Panc1 (cell line): ENCODE results near the gene CNBP. TPM values are rescaled to one million over a fixed set of nuclear protein-coding genes. Genes with fewer than 3 reads are reported as not detected.

Source experiments
- ATAC-seq: fragments of 200-7000 bp; cut with Tn5 transposase; 2 replicates; pipeline ENCODE4 v1.9.1; 2020; ENCODE audit warnings: mild to moderate bottlenecking, moderate library complexity
- BruUV-seq: library from RNA; stranded (reverse); fragments of 400-500 nt; replicated peaks from 2 replicates; lab custom pipeline; 2021; lab: Mats Ljungman, UMichigan
- CTCF ChIA-PET: fragments of 300-600 bp; sonication (Branson Sonifier 250); formaldehyde crosslinking; loops from one replicate; lab custom pipeline; 2022; ENCODE audit warnings: antibody characterized with exemption; lab: Charles Lee
- POLR2A ChIA-PET: fragments of 300-600 bp; sonication (Branson Sonifier 250); formaldehyde crosslinking; loops from one replicate; lab custom pipeline; 2022; ENCODE audit warnings: antibody characterized with exemption; lab: Charles Lee
- DNase-seq: peaks from one replicate; pipeline ENCODE4 v3.0.0-alpha.2; 2010; ENCODE audit warnings: low read depth, low spot score
- H3K27ac ChIP-seq: 2 replicates; pipeline ENCODE4 v1.5.1; 2011; ENCODE audit warnings: mild to moderate bottlenecking, low read length, inconsistent platforms
- H3K27me3 ChIP-seq: fragments of 200-500 bp; sonication (Bioruptor generic); 2 replicates; pipeline ENCODE4 v1.6.0; 2014; ENCODE audit warnings: low read length, inconsistent platforms; ENCODE audit not compliant: control insufficient read depth, insufficient read depth
- H3K36me3 ChIP-seq: fragments of 200-500 bp; sonication (Bioruptor generic); 2 replicates; pipeline ENCODE4 v1.5.1; 2014; ENCODE audit warnings: inconsistent platforms, mild to moderate bottlenecking, low read length, moderate library complexity; ENCODE audit not compliant: control insufficient read depth, insufficient read depth
- H3K4me1 ChIP-seq: 2 replicates; pipeline ENCODE4 v1.5.1; 2011; ENCODE audit warnings: inconsistent platforms, mild to moderate bottlenecking, low read length, moderate library complexity; ENCODE audit not compliant: control insufficient read depth, insufficient read depth
- H3K4me3 ChIP-seq, 2 experiments: 2 replicates each; pipeline ENCODE4 v1.5.1; 2011 to 2012; ENCODE audit warnings: low read depth in 2 of 2, low read length in 2 of 2, mild to moderate bottlenecking in 2 of 2, inconsistent platforms in 1 of 2, moderate library complexity in 1 of 2
- H3K9me3 ChIP-seq: fragments of 200-500 bp; sonication (Bioruptor generic); 2 replicates; pipeline ENCODE4 v1.5.1; 2014; ENCODE audit warnings: low read depth, mild to moderate bottlenecking, inconsistent platforms, low read length, moderate library complexity; ENCODE audit not compliant: control insufficient read depth, insufficient read depth
- POLR2AphosphoS5 ChIP-seq: IDR thresholded peaks from 2 replicates; pipeline ENCODE4 v1.6.1; 2012; ENCODE audit warnings: mild to moderate bottlenecking, low read depth, low read length, moderate library complexity
- SIN3A ChIP-seq: IDR thresholded peaks from 2 replicates; pipeline ENCODE4 v1.6.1; 2012; ENCODE audit warnings: low read depth, mild to moderate bottlenecking, low read length, moderate library complexity, borderline replicate concordance; ENCODE audit not compliant: insufficient read depth
- TCF7L2 ChIP-seq: IDR thresholded peaks from 2 replicates; pipeline ENCODE4 v1.6.1; 2011; ENCODE audit warnings: mild to moderate bottlenecking, low read depth, low read length, inconsistent platforms
- in situ Hi-C: cut with HindIII; loops from 2 replicates; pipeline ENCODE4 v1.10.0; 2016; ENCODE audit warnings: low sequenced_read_pairs, low pct_unique_long_range_greater_than_20kb
- intact Hi-C: fragments of 100-400 bp; cut with micrococcal nuclease; formaldehyde crosslinking; loops from one replicate; pipeline ENCODE4 v1.10.0; 2022; ENCODE audit not compliant: unreplicated experiment
- total RNA-seq: library from RNA; stranded (reverse); gene quantifications from one replicate; pipeline ENCODE4 v1.2.1, GENCODE V29; 2021; ENCODE audit not compliant: unreplicated experiment
- TF ChIP-seq, protein P1 (sequence below), 2 experiments: IDR thresholded peaks; 2 replicates each; pipeline ENCODE4 v1.6.1; 2011 to 2012; ENCODE audit warnings: low read depth in 2 of 2, control low read depth in 1 of 2, low read length in 1 of 2, mild to moderate bottlenecking in 1 of 2, moderate library complexity in 1 of 2; ENCODE audit not compliant: insufficient read depth in 1 of 2
- TF ChIP-seq, protein P2 (sequence below): fragments of 450-650 bp; IDR thresholded peaks from 2 replicates; pipeline ENCODE4 v1.5.1; 2017; ENCODE audit warnings: mild to moderate bottlenecking

Gene CNBP
- total RNA-seq, 1 experiment from 2014 or later: 355 TPM

- TF ChIP-seq, protein P1, sequence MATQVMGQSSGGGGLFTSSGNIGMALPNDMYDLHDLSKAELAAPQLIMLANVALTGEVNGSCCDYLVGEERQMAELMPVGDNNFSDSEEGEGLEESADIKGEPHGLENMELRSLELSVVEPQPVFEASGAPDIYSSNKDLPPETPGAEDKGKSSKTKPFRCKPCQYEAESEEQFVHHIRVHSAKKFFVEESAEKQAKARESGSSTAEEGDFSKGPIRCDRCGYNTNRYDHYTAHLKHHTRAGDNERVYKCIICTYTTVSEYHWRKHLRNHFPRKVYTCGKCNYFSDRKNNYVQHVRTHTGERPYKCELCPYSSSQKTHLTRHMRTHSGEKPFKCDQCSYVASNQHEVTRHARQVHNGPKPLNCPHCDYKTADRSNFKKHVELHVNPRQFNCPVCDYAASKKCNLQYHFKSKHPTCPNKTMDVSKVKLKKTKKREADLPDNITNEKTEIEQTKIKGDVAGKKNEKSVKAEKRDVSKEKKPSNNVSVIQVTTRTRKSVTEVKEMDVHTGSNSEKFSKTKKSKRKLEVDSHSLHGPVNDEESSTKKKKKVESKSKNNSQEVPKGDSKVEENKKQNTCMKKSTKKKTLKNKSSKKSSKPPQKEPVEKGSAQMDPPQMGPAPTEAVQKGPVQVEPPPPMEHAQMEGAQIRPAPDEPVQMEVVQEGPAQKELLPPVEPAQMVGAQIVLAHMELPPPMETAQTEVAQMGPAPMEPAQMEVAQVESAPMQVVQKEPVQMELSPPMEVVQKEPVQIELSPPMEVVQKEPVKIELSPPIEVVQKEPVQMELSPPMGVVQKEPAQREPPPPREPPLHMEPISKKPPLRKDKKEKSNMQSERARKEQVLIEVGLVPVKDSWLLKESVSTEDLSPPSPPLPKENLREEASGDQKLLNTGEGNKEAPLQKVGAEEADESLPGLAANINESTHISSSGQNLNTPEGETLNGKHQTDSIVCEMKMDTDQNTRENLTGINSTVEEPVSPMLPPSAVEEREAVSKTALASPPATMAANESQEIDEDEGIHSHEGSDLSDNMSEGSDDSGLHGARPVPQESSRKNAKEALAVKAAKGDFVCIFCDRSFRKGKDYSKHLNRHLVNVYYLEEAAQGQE (IDR thresholded peaks at IDR 0.05; ENCODE audit: insufficient read depth in 1 of 2, low read depth in 2 of 2, low read length in 1 of 2): no peak
- TF ChIP-seq POLR2AphosphoS5: no peak
- no peak for TF ChIP-seq TCF7L2
- no peak for TF ChIP-seq SIN3A
- TF ChIP-seq, protein P2, sequence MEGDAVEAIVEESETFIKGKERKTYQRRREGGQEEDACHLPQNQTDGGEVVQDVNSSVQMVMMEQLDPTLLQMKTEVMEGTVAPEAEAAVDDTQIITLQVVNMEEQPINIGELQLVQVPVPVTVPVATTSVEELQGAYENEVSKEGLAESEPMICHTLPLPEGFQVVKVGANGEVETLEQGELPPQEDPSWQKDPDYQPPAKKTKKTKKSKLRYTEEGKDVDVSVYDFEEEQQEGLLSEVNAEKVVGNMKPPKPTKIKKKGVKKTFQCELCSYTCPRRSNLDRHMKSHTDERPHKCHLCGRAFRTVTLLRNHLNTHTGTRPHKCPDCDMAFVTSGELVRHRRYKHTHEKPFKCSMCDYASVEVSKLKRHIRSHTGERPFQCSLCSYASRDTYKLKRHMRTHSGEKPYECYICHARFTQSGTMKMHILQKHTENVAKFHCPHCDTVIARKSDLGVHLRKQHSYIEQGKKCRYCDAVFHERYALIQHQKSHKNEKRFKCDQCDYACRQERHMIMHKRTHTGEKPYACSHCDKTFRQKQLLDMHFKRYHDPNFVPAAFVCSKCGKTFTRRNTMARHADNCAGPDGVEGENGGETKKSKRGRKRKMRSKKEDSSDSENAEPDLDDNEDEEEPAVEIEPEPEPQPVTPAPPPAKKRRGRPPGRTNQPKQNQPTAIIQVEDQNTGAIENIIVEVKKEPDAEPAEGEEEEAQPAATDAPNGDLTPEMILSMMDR: no peak
- DNase-seq: no peak
- Histone ChIP-seq H3K4me3 (peak overlapping the region in 1 of 2 experiments; percentile 76; a peak in 2 of 4 replicates), H3K4me1 (peaks cover 21% of the 10 kb centered on the region), H3K27ac (peak overlapping the region; percentile 26), H3K9me3 (no peaks in the 10 kb centered on the region), H3K27me3 (no peaks in the 10 kb centered on the region), H3K36me3 (no peaks in the 10 kb centered on the region; the same call in 1 of the 2 replicates)
- in situ Hi-C loops (loop anchor here (10.0 kb wide), 1 partner anchor 128 kb away; the partner anchor contains the start of gene CFAP92), intact Hi-C loops (no loop called here)
- BruUV-seq: no TSS peak
- no peak for ATAC-seq
- POLR2A ChIA-PET: interaction anchor here (0.6 to 0.7 kb wide), 2 partner anchors 127 to 506 kb away, joined by 4 to 7 read pairs; no protein-coding TSS in a partner anchor
- CTCF ChIA-PET: interaction anchor here (0.6 to 0.8 kb wide), 3 partner anchors 40 to 71 kb away, joined by 4 to 5 read pairs (median 5); no protein-coding TSS in a partner anchor
Observed at GRCh38 chr3:129122412-129123011, 61.2 kb downstream of the CNBP start.

GRCh38 chr3:129121792-129122411 is 61.8 kb downstream of the CNBP start, which contains the start of gene RAB43:
Gene RAB43, minus strand, starts transcription at chr3:129121804. Its CDS starts 315 bp downstream, at chr3:129121489.
- peak; percentile 83 for ATAC-seq
- BruUV-seq: no TSS peak
- Histone ChIP-seq H3K9me3 (no peaks in the 10 kb centered on the region), H3K27ac (peak within 1 kb of the TSS; percentile 91), H3K4me3 (peak within 1 kb of the TSS; percentile 76 to 81), H3K4me1 (peaks cover 27% of the 10 kb centered on the region), H3K27me3 (no peaks in the 10 kb centered on the region), H3K36me3 (no peaks in the 10 kb centered on the region; the same call in 1 of the 2 replicates)
- in situ Hi-C loops: loop anchor here (10.0 kb wide), 1 partner anchor 127 kb away; the partner anchor contains the start of gene CFAP92
- no peak for DNase-seq
- intact Hi-C loops: no loop called here
- POLR2A ChIA-PET: interaction anchor here (0.6 to 0.7 kb wide), 6 partner anchors 9 to 505 kb away, joined by 3 to 7 read pairs (median 3); no protein-coding TSS in a partner anchor
- TF ChIP-seq, protein P1 (IDR thresholded peaks at IDR 0.05; ENCODE audit: insufficient read depth in 1 of 2, low read depth in 2 of 2, low read length in 1 of 2): no peak
- TF ChIP-seq SIN3A (no peak), TCF7L2 (no peak), POLR2AphosphoS5 (no peak)
- TF ChIP-seq, protein P2: no peak
- CTCF ChIA-PET: interaction anchor here (0.5 to 1.3 kb wide), 7 partner anchors 40 to 262 kb away, joined by 3 to 11 read pairs (median 4); no protein-coding TSS in a partner anchor
